Natural killer cell (primary cell): ENCODE data around the gene ZNF444. TPM values are rescaled to one million over a fixed set of nuclear protein-coding genes. Genes with fewer than 3 reads are reported as not detected.

Experiments used
- ATAC-seq, 3 donors: fragments of 150-1000 bp in 2 of 3; fragments of 200-7000 bp in 1 of 3; cut with Tn5 transposase; 1 replicate in 1 of 3; 2 replicates in 2 of 3; pipeline ENCODE4 v1.10.0; 2021; ENCODE audit warnings: mild to moderate bottlenecking in 2 of 3, moderate library complexity in 2 of 3
- DNase-seq, 2 donors: peaks; one replicate each; pipeline versions ENCODE4 v3.0.0 to v3.0.0-alpha.2; 2013 to 2021; ENCODE audit warnings: mixed read lengths in 1 of 2
- H3K27ac ChIP-seq: one replicate; pipeline ENCODE4 v1.5.1; 2013; ENCODE audit warnings: mild to moderate bottlenecking, low read length
- H3K27me3 ChIP-seq: one replicate; pipeline ENCODE4 v1.6.1; 2013; ENCODE audit warnings: low read length; ENCODE audit not compliant: control insufficient read depth, insufficient read depth
- H3K36me3 ChIP-seq: one replicate; pipeline ENCODE4 v1.6.1; 2013; ENCODE audit warnings: low read length; ENCODE audit not compliant: control insufficient read depth, insufficient read depth
- H3K4me1 ChIP-seq: one replicate; pipeline ENCODE4 v1.6.1; 2013; ENCODE audit warnings: low read length; ENCODE audit not compliant: control insufficient read depth, insufficient read depth
- H3K4me3 ChIP-seq: one replicate; pipeline ENCODE4 v1.5.1; 2013; ENCODE audit warnings: low read length
- H3K9me3 ChIP-seq: one replicate; pipeline ENCODE4 v1.6.1; 2013; ENCODE audit warnings: low read length; ENCODE audit not compliant: control insufficient read depth, insufficient read depth
- H3K27ac Mint-ChIP-seq, 2 donors: one replicate each; pipeline ENCODE4 v1.8.0; 2022; ENCODE audit warnings: mild to moderate bottlenecking in 2 of 2, mixed read lengths in 2 of 2, moderate library complexity in 1 of 2
- H3K27me3 Mint-ChIP-seq, 2 donors: one replicate each; pipeline ENCODE4 v1.8.0; 2022; ENCODE audit warnings: low read depth in 2 of 2, mixed read lengths in 2 of 2
- H3K36me3 Mint-ChIP-seq: one replicate; pipeline ENCODE4 v1.8.0; 2022; ENCODE audit warnings: mixed read lengths
- H3K4me1 Mint-ChIP-seq, 2 donors: one replicate each; pipeline ENCODE4 v1.8.0; 2022; ENCODE audit warnings: mixed read lengths in 2 of 2
- H3K4me3 Mint-ChIP-seq: one replicate; pipeline ENCODE4 v1.8.0; 2022; ENCODE audit warnings: mild to moderate bottlenecking, moderate library complexity, mixed read lengths
- H3K9me3 Mint-ChIP-seq, 2 donors: one replicate each; pipeline ENCODE4 v1.8.0; 2022; ENCODE audit warnings: mixed read lengths in 2 of 2
- WGBS: methylation state at CpG from one replicate; pipeline ENCODE4 v1.1.7; 2013; ENCODE audit warnings: missing lambda C conversion rate; ENCODE audit not compliant: insufficient coverage; 5-methylcytosine and 5-hydroxymethylcytosine counted together
- intact Hi-C: fragments of 100-400 bp; cut with micrococcal nuclease; formaldehyde crosslinking; loops from one replicate; pipeline ENCODE4 v1.14.2; 2022
- total RNA-seq, 4 donors: library from RNA; stranded (reverse); fragments of 120-200 nt in 1 of 4; gene quantifications; one replicate each; pipeline versions ENCODE4 v1.2.3 to v1.2.4, GENCODE V29; 2013 to 2022
- TF ChIP-seq, protein P1 (sequence below): fragments of 200-600 bp; IDR thresholded peaks from one replicate; pipeline ENCODE4 v1.8.0; 2022; ENCODE audit warnings: antibody characterized with exemption

ZNF444 gene
- total RNA-seq, 3 donors from 2014 or later (not counting 1 experiment from before 2014, with no cell fraction given), result 14.5 to 21.9 (median 16.7) TPM

GRCh38 chr19:56115490-56115889, 25.6 kb upstream of the ZNF444 start:
- intact Hi-C loops, result no loop called here
- Mint-ChIP-seq H3K4me1 (peaks cover 55 to 66% of the 10 kb centered on the region in 2 donors), H3K4me3 (no peak overlapping the region), H3K27me3 (no peaks in the 10 kb centered on the region), H3K27ac (peak overlapping the region in 1 of 2 donors; percentile 78), H3K36me3 (no peaks in the 10 kb centered on the region), H3K9me3 (no peaks in the 10 kb centered on the region)
- Histone ChIP-seq H3K4me3 (no peak overlapping the region), H3K27me3 (no peaks in the 10 kb centered on the region), H3K4me1 (peaks cover 72% of the 10 kb centered on the region), H3K27ac (no peak overlapping the region), H3K36me3 (no peaks in the 10 kb centered on the region), H3K9me3 (no peaks in the 10 kb centered on the region)
- TF ChIP-seq, protein P1, sequence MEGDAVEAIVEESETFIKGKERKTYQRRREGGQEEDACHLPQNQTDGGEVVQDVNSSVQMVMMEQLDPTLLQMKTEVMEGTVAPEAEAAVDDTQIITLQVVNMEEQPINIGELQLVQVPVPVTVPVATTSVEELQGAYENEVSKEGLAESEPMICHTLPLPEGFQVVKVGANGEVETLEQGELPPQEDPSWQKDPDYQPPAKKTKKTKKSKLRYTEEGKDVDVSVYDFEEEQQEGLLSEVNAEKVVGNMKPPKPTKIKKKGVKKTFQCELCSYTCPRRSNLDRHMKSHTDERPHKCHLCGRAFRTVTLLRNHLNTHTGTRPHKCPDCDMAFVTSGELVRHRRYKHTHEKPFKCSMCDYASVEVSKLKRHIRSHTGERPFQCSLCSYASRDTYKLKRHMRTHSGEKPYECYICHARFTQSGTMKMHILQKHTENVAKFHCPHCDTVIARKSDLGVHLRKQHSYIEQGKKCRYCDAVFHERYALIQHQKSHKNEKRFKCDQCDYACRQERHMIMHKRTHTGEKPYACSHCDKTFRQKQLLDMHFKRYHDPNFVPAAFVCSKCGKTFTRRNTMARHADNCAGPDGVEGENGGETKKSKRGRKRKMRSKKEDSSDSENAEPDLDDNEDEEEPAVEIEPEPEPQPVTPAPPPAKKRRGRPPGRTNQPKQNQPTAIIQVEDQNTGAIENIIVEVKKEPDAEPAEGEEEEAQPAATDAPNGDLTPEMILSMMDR, result no peak
- 97% methylated on average over 21 of the region's 21 CpGs for WGBS
- ATAC-seq (no peak), DNase-seq (no peak)

DNA sequence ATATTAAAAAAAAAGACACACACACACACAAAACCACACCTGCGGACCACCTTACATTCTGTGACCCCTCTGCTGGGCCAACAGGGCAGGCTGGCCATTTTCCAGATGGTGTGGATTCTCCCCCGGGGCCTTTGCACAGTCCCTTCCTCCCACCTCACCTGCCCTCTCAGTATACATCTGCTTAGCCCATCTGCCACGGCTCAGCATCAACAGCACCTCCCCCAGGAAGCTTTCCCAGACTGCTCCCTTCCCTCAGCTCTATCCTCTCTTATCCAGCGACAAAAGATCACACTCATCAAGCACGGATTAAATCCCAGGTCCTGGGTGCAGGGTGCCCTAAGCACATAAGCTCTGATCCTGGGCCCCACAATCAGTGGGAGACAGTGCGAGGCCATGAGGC, 24.5 kb upstream of the ZNF444 start:
- no peak for DNase-seq
- H3K4me1 Mint-ChIP-seq, result peaks cover 50 to 68% of the 10 kb centered on the region in 2 donors
- H3K36me3 ChIP-seq, result no peaks in the 10 kb centered on the region
- H3K4me3 Mint-ChIP-seq, result peak overlapping the region; percentile 9
- H3K27me3 Mint-ChIP-seq, result no peaks in the 10 kb centered on the region
- peak overlapping the region; percentile 58 to 65 for H3K27ac Mint-ChIP-seq
- no peaks in the 10 kb centered on the region for H3K9me3 ChIP-seq
- no peak overlapping the region for H3K27ac ChIP-seq
- ATAC-seq, result no peak
- H3K9me3 Mint-ChIP-seq, result no peaks in the 10 kb centered on the region
- TF ChIP-seq, protein P1, result no peak
- H3K4me3 ChIP-seq, result no peak overlapping the region
- WGBS, result 93% methylated on average over 6 of the region's 6 CpGs
- H3K27me3 ChIP-seq, result no peaks in the 10 kb centered on the region
- H3K36me3 Mint-ChIP-seq, result no peaks in the 10 kb centered on the region
- peaks cover 63% of the 10 kb centered on the region for H3K4me1 ChIP-seq
- intact Hi-C loops, result no loop called here

DNA sequence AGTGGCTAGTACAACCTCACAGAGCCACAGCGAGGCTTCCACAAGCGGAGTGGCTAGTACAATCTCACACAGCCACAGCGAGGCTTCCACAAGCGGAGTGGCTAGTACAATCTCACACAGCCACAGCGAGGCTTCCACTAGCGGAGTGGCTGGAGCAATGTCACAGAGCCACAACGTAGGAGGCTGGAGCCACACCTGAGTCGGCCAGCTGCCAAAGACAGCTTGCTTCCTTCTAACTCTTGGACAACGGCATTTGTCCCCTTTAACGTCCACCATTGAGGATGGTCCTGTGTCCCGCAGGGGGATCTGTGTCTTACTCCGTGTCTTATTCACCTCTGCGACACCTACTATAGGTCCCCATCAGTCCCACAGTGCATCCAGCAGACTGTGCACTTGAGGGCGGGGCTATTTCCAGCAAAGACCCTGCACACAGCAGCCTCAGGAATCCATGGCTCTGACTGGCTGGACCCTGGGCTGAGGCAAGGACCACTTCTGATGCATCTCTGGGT, 23.7 kb upstream of the ZNF444 start:
- Mint-ChIP-seq H3K27ac (peak overlapping the region in 1 of 2 donors; percentile 18), H3K4me3 (no peak overlapping the region)
- TF ChIP-seq, protein P1, result no peak

GRCh38 chr19:56117889-56118288, 23.2 kb upstream of the ZNF444 start:
- no peaks in the 10 kb centered on the region for H3K9me3 ChIP-seq
- Mint-ChIP-seq H3K4me3 (no peak overlapping the region), H3K9me3 (no peaks in the 10 kb centered on the region), H3K27me3 (no peaks in the 10 kb centered on the region), H3K36me3 (no peaks in the 10 kb centered on the region), H3K27ac (peak overlapping the region in 1 of 2 donors; percentile 18), H3K4me1 (peaks cover 37 to 58% of the 10 kb centered on the region in 2 donors)
- peaks cover 55% of the 10 kb centered on the region for H3K4me1 ChIP-seq
- DNase-seq (no peak), ATAC-seq (no peak)
- 85% methylated on average over 9 of the region's 9 CpGs for WGBS
- TF ChIP-seq, protein P1, result no peak
- H3K27ac ChIP-seq, result no peak overlapping the region
- H3K4me3 ChIP-seq, result no peak overlapping the region
- no peaks in the 10 kb centered on the region for H3K36me3 ChIP-seq
- intact Hi-C loops, result no loop called here
- H3K27me3 ChIP-seq, result no peaks in the 10 kb centered on the region

More for the DNA sequence above, 23.7 kb upstream of the ZNF444 start:
- no peaks in the 10 kb centered on the region for H3K27me3 Mint-ChIP-seq
- DNase-seq (no peak), ATAC-seq (no peak)
- Histone ChIP-seq H3K4me1 (peaks cover 59% of the 10 kb centered on the region), H3K9me3 (no peaks in the 10 kb centered on the region), H3K36me3 (no peaks in the 10 kb centered on the region), H3K27me3 (no peaks in the 10 kb centered on the region), H3K4me3 (no peak overlapping the region), H3K27ac (no peak overlapping the region)
- no peaks in the 10 kb centered on the region for H3K9me3 Mint-ChIP-seq
- H3K4me1 Mint-ChIP-seq, result peaks cover 41 to 62% of the 10 kb centered on the region in 2 donors
- no peaks in the 10 kb centered on the region for H3K36me3 Mint-ChIP-seq
- intact Hi-C loops, result no loop called here
- WGBS, result 91% methylated on average over 14 of the region's 14 CpGs
